Astrocyte (in vitro differentiated cells and primary cell): ENCODE data around the gene SECISBP2L.
A peak's percentile ranks its signal among the peaks of the same experiment; 100 is the strongest.

Source experiments
- EZH2 ChIP-seq: IDR thresholded peaks from 2 replicates; pipeline ENCODE4 v1.6.1; 2012; ENCODE audit warnings: mild to moderate bottlenecking, low read length, inconsistent platforms; ENCODE audit not compliant: insufficient read depth
- TF ChIP-seq, protein P1 (sequence below): IDR thresholded peaks from 2 replicates; pipeline ENCODE4 v1.5.1; 2011; ENCODE audit warnings: low read depth, mild to moderate bottlenecking, inconsistent platforms, low read length, moderate library complexity; ENCODE audit not compliant: insufficient read depth

- TF ChIP-seq, protein P1, sequence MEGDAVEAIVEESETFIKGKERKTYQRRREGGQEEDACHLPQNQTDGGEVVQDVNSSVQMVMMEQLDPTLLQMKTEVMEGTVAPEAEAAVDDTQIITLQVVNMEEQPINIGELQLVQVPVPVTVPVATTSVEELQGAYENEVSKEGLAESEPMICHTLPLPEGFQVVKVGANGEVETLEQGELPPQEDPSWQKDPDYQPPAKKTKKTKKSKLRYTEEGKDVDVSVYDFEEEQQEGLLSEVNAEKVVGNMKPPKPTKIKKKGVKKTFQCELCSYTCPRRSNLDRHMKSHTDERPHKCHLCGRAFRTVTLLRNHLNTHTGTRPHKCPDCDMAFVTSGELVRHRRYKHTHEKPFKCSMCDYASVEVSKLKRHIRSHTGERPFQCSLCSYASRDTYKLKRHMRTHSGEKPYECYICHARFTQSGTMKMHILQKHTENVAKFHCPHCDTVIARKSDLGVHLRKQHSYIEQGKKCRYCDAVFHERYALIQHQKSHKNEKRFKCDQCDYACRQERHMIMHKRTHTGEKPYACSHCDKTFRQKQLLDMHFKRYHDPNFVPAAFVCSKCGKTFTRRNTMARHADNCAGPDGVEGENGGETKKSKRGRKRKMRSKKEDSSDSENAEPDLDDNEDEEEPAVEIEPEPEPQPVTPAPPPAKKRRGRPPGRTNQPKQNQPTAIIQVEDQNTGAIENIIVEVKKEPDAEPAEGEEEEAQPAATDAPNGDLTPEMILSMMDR: peak; percentile 15
- no peak for TF ChIP-seq EZH2
Observed at GRCh38 chr15:48965972-48966371, 80.3 kb downstream of the SECISBP2L start.
